Measurements from ENCODE around the gene UCP2. TPM values are rescaled to one million over a fixed set of nuclear protein-coding genes. Genes with fewer than 3 reads are reported as not detected.

The UCP2 gene
- total RNA-seq, 2 experiments from 2014 or later: 400 to 407 TPM

DNA sequence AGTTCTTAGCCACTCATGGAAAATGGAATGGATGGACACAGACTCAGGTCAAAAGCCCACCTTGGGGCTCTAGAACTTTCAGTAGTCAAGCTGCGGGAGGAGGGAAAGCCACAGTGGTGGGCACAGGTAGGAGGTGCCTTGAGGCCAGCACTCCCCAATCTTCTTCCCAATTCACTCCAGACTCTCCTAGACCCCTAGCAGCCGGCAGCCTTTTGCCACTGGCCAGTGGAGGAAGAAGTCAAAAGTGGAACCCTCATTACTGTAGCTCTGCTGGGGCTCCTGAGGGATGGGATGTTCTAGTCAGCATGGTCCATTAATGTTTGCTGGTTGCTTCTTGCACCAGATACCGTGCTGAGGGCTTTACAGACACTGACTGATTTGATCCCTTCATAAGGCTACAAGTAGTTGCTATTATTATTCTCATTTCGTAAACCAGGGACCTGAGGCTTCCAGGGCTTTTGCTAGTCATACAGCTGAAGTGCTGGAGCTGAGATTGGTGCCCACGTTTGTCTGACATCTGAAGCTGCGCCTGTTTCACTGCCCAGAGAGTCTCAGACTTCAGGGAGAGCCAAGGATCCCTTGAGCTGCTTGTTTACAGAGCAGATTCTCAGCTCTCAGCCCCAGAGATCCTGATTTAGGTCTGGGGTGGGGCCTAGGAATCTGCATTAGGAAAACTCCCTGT is 25.2 kb upstream of the UCP2 start:
- POLR2A ChIA-PET: interaction anchor here (0.7 to 2.9 kb wide), 5 partner anchors 12 to 33 kb away, joined by 3 to 17 read pairs (median 3); partner anchors contain the start of gene UCP2

DNA sequence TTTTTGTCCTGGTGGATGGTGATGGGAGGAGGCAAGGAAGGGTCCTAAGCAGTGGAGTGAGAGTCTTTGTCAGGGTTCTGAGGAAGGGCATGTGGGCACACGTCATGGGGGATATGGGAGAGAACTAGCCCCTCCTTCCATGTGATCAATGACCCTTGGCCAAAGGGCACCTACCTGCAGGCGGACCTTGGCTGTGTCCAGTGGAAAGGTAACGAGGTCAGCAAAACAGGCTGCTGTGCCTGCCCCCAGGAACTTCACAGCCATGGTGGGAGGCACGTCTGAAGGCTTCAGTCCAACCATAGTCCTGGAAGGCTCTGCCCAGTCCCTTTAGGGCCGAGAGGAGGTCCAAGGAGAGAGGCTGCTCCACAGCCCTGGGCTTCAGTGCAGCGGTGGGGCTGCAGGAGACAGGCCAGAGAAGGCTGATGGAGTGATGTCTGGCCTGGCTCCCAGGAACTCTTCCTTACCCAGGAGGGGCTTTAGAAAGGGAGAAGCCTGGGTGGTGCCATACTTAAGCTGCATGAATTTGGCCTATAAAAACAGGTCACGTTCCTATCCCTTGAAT is 24.2 kb upstream of the UCP2 start:
- ChIA-PET POLR2A (interaction anchor here (1.0 to 2.9 kb wide), 3 partner anchors 11 to 32 kb away, joined by 3 to 17 read pairs (median 13); partner anchors contain the start of gene UCP2), CTCF (no interaction called here)
- peaks cover 77% of the 10 kb centered on the region for H3K4me1 Mint-ChIP-seq
- H3K9me3 Mint-ChIP-seq: no peaks in the 10 kb centered on the region
- peaks cover 27% of the 10 kb centered on the region for H3K36me3 Mint-ChIP-seq (ENCODE audit: low read depth)
- no peak for DNase-seq
- no peaks in the 10 kb centered on the region for H3K27me3 Mint-ChIP-seq
- H3K27ac Mint-ChIP-seq: peak overlapping the region; percentile 16
- H3K4me3 Mint-ChIP-seq: no peak overlapping the region

More for the DNA sequence above, 25.2 kb upstream of the UCP2 start:
- Mint-ChIP-seq H3K36me3 (ENCODE audit: low read depth) (peaks cover 24% of the 10 kb centered on the region), H3K9me3 (no peaks in the 10 kb centered on the region), H3K4me3 (no peak overlapping the region), H3K4me1 (peaks cover 81% of the 10 kb centered on the region), H3K27me3 (no peaks in the 10 kb centered on the region), H3K27ac (peak overlapping the region; percentile 59)
- CTCF ChIA-PET: interaction anchor here (1.1 kb wide), 1 partner anchor 25 kb away, joined by 3 read pairs; the partner anchor contains the start of gene UCP2
- no peak for DNase-seq

DNA sequence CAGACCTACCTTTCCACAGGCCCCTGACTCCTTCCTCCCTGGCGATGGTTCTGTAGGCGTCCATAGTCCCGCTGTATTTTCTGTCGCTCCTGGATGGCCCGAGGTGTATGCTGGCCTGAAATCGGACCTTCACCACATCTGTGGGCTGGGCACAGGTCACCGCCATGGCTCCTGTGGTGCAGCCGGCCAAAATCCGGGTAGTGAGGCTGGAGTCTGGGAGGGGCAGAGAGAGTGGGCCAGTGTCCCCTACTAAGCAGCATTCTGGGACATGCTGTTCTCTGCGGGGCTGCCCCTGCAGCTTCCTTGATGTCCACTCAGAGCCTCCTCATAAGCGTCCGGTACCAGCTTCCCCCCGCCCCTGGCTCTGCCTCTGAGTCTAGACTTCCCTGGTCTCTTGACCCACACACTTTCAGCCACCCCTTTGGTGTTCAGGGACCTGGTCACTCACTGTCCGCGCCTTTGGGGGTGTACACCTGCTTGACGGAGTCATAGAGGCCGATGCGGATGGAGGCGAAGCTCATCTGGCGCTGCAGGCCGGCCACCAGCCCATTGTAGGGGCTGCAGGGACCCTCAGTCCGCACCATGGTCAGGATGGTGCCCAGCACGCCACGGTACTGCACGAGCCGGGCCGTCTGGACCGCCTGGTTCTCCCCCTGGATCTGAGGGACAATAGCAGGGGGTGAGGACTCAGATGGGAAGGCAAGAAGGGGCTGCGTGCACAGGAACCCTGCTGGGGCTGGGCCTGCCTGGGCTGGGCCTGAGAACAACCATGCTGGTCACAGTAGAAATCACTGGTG is 23.3 kb upstream of the UCP2 start:
- Mint-ChIP-seq H3K27ac (peak overlapping the region; percentile 77), H3K4me3 (no peak overlapping the region), H3K4me1 (peaks cover 72% of the 10 kb centered on the region), H3K9me3 (no peaks in the 10 kb centered on the region), H3K36me3 (ENCODE audit: low read depth) (peaks cover 31% of the 10 kb centered on the region), H3K27me3 (no peaks in the 10 kb centered on the region)
- no peak for DNase-seq
- CTCF ChIA-PET: interaction anchor here (1.0 to 1.8 kb wide), 7 partner anchors 9 to 80 kb away, joined by 3 to 17 read pairs (median 6); partner anchors contain the start of gene UCP2
- POLR2A ChIA-PET: interaction anchor here (0.6 to 5.2 kb wide), 8 partner anchors 11 to 1486 kb away, joined by 3 to 117 read pairs (median 8); partner anchors contain the start of genes C2CD3, PPME1 and UCP2

DNA sequence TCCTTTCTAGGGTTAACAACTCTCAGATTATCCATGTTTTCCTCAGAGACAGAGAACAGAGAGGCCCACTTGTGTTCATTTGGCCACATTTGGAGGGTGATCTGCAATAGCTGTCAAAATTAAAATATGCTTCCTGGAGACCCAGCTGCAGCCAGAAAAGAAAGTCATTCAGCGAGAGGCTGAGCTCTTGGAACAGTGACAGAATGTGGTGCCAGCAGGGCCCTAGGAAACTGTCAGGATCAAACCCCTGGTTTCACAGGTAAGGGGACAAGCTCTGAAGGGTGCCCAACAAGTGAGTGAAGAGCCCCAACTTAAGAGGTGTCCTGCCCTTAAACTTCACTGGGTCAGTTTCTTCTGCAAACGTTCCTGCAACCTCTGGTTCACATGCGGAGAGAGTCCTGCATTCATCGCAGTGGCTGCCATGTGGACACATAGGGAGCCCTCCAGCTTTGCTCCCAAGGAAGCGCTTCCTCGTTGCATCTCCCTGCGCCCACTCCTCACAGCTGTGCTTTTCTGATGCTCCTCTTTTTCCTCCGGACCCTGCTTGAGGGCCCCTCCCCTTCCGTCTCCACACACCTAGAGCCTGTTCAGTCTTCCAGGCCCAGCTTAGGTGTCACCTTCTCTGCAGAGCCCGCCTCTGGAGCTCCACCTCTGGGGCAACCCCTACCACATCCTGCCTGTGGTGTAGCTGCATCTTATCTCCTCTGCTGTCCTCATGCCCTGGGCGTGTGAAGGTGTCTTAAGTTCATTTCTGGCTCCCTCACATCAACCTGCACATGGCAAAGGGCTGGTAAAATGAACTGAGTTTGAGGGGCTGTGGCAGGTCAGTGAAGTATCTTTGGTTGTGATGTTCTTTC is 22.3 kb upstream of the UCP2 start:
- peak; percentile 92 for DNase-seq
- H3K4me3 Mint-ChIP-seq: peak overlapping the region; percentile 50
- H3K4me1 Mint-ChIP-seq: peaks cover 71% of the 10 kb centered on the region

DNA sequence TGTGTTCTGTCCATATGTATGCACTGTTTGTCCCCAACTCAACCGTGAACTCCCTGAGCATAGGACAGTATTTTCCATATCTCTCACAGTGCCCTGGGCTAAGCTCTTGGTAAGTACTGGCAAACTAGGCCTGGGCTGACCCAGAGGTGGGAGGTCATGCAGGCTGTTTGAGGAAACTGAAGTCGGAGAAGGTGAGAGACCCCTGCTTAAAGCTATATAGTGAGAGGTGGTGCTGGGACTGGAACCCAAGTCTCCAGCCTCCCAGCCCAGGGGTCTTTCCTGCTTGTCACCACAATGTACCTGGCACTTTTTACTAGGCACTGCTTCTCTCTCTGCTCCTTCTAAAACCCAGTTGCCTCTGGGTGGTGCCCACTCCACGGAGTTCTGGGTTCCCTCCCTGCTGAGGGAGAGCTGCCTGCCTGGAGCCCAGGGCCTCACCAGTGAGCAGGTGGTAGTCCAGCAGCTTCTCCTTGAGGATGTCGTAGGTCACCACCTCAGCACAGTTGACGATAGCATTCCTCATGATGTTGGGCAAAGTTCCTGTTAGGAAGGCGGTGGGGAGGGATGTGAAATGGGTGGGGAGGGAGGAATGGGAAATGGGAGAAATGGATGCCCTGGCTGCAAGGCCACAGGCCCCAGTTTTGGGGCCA is 21.5 kb upstream of the UCP2 start:
- Mint-ChIP-seq H3K4me3 (no peak overlapping the region), H3K9me3 (no peaks in the 10 kb centered on the region), H3K27ac (peak overlapping the region; percentile 77), H3K4me1 (peaks cover 73% of the 10 kb centered on the region), H3K36me3 (ENCODE audit: low read depth) (peaks cover 33% of the 10 kb centered on the region), H3K27me3 (no peaks in the 10 kb centered on the region)
- CTCF ChIA-PET: interaction anchor here (1.5 to 1.8 kb wide), 3 partner anchors 9 to 31 kb away, joined by 9 to 17 read pairs (median 12); no protein-coding TSS in a partner anchor
- DNase-seq: no peak
- POLR2A ChIA-PET: interaction anchor here (0.7 to 5.2 kb wide), 7 partner anchors 9 to 252 kb away, joined by 3 to 117 read pairs (median 12); partner anchors contain the start of gene UCP2

More for the DNA sequence above, 22.3 kb upstream of the UCP2 start:
- Mint-ChIP-seq H3K9me3 (no peaks in the 10 kb centered on the region), H3K36me3 (ENCODE audit: low read depth) (peaks cover 27% of the 10 kb centered on the region), H3K27ac (peak overlapping the region; percentile 77), H3K27me3 (no peaks in the 10 kb centered on the region)
- ChIA-PET CTCF (interaction anchor here (0.6 to 1.8 kb wide), 10 partner anchors 10 to 1523 kb away, joined by 3 to 17 read pairs (median 4); partner anchors contain the start of gene UCP2), POLR2A (interaction anchor here (0.6 to 5.2 kb wide), 13 partner anchors 10 to 1485 kb away, joined by 3 to 117 read pairs (median 4); partner anchors contain the start of genes C2CD3, PPME1 and UCP2)

DNA sequence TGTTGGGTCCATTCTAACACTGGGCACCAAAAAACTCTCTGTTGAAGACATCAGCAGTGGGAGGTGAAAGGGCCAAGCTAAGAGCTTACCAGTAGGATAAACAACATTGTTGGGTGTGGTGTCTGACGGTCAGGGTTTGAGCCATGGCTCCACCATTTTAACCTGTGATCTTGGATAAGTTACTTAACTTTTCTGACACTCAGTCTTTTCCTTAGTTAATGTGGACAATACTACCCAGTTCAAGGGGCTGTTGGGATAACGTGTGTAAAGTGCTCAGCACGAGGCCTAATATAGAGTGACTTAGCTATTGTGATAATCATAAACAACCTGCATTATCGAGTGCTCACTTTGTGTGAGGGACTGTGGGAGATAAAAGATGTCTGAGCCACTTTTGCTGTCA is 20.2 kb upstream of the UCP2 start:
- Mint-ChIP-seq H3K9me3 (no peaks in the 10 kb centered on the region), H3K4me1 (peaks cover 68% of the 10 kb centered on the region), H3K4me3 (no peak overlapping the region), H3K27me3 (no peaks in the 10 kb centered on the region), H3K27ac (no peak overlapping the region), H3K36me3 (ENCODE audit: low read depth) (peaks cover 33% of the 10 kb centered on the region)
- ChIA-PET CTCF (interaction anchor here (1.2 kb wide), 1 partner anchor 39 kb away, joined by 3 read pairs; no protein-coding TSS in a partner anchor), POLR2A (interaction anchor here (1.1 to 5.2 kb wide), 4 partner anchors 11 to 168 kb away, joined by 3 to 117 read pairs (median 4); partner anchors contain the start of genes C2CD3, PPME1 and UCP2)
- DNase-seq: no peak

DNA sequence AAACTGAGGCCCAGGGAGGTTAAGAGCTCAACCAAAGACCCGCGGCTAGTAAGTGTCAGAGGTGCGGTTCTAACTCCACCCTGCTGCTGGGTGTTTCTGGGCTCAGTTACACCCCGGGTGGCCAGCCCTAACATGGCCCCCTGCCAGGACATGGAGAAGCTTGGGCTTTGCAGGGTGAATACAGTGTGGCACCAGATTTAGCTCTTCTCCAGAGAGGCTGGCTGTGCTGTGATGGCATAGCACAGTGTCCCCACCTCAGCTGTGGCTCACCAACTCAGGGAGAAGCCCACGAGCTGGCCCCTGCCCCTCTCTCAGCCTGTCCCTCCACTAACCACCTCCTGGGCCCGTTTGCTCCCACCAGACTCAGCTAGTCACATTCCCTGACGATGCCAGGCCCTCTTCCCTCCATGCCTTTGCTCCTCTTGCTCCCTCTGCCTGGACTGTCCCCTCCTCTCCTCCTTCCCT is 19.2 kb upstream of the UCP2 start:
- no peak overlapping the region for H3K4me3 Mint-ChIP-seq
- no peaks in the 10 kb centered on the region for H3K27me3 Mint-ChIP-seq
- H3K4me1 Mint-ChIP-seq: peaks cover 74% of the 10 kb centered on the region
- ChIA-PET CTCF (interaction anchor here (1.1 to 1.2 kb wide), 2 partner anchors 17 to 38 kb away, joined by 3 read pairs; no protein-coding TSS in a partner anchor), POLR2A (interaction anchor here (1.1 to 5.2 kb wide), 4 partner anchors 10 to 169 kb away, joined by 3 to 117 read pairs (median 4); partner anchors contain the start of genes C2CD3, PPME1 and UCP2)
- no peak for DNase-seq
- peaks cover 33% of the 10 kb centered on the region for H3K36me3 Mint-ChIP-seq (ENCODE audit: low read depth)
- H3K9me3 Mint-ChIP-seq: no peaks in the 10 kb centered on the region
- H3K27ac Mint-ChIP-seq: no peak overlapping the region

DNA sequence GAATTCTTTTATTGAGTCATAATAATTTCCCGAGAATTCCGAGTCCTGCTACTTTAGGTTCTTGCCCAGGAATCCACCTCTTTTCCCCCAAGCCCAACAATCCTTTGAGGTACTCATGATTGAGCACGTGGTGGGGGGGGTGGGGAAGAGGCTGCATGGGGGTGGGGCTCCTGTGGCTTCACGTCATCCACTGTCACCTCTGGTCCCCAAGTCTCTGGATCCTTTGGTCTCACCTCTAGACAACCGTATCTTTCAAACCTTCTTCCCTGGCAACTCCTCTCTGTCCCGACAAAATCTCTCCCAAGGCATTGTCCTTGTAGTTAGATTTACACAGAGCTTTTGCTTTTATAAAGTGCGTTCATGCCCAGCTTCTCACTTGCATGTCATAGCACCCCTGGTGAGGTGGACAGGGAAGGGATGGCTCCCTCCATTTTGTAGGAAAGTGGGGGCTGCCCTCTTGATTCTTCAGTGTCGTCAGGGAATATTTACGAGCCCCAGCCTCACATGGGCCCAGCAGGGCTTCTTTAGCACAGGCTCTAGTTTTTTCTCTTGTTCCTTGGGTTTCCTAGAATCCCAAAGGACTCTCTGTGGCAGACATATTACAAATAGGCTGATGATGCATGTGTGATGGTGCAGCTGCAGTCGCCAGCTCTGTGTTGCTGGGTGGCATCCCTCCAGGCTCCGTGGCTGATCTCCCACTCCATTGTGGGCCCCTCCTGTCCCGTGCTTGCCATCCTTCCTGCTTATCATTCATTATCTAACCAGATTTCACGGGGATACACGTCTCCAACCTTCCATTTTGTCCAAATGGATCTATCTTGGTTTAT is 17.9 kb upstream of the UCP2 start:
- Mint-ChIP-seq H3K9me3 (no peaks in the 10 kb centered on the region), H3K4me1 (peaks cover 74% of the 10 kb centered on the region), H3K36me3 (ENCODE audit: low read depth) (peaks cover 33% of the 10 kb centered on the region), H3K27ac (no peak overlapping the region), H3K4me3 (no peak overlapping the region), H3K27me3 (no peaks in the 10 kb centered on the region)
- CTCF ChIA-PET: no interaction called here
- DNase-seq: no peak
- POLR2A ChIA-PET: interaction anchor here (1.4 to 10.1 kb wide), 2 partner anchors 19 to 28 kb away, joined by 3 to 185 read pairs; partner anchors contain the start of gene UCP2

DNA sequence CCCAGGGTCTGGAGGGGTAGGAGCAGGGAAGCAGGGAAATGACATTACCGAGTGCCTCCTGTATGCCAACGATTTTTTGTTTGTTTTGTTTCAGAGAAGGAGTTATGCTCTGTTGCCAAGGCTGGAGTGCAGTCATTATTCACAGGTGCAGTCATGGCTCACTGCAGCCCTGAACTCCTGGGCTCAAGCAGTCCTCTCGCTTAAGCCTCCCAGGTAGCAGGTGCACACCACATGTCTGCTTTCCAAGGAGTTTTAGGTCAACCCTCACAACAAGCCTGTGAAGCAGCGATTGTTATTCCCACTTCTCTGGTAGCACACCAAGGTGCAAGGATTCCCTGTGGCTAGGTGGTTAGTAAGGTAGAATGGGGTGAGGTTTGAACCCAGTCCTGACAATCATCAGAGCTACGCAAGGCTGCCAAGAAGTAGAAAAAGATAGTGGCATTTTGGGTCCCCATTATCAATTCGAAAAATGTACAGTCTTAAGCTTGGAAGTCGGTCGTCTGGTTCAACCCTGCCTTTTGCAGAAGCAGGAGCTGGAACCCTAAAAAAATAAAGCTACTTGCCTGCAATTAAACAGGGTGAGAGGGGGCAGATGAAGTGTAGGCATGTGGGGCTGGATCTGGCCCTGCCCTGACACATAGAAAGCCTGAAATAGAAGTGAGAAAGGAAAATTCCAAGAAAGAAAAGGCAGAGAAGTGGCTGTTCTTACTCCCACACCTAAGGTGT is 17.1 kb upstream of the UCP2 start:
- no peaks in the 10 kb centered on the region for H3K9me3 Mint-ChIP-seq
- CTCF ChIA-PET: interaction anchor here (1.3 kb wide), 1 partner anchor 20 kb away, joined by 3 read pairs; no protein-coding TSS in a partner anchor

More for the DNA sequence above, 17.1 kb upstream of the UCP2 start:
- no peak overlapping the region for H3K4me3 Mint-ChIP-seq
- POLR2A ChIA-PET: interaction anchor here (1.4 to 10.1 kb wide), 2 partner anchors 18 to 27 kb away, joined by 3 to 185 read pairs; partner anchors contain the start of gene UCP2
- H3K27ac Mint-ChIP-seq: peak overlapping the region; percentile 6
- H3K36me3 Mint-ChIP-seq (ENCODE audit: low read depth): peaks cover 33% of the 10 kb centered on the region
- DNase-seq: no peak
- H3K27me3 Mint-ChIP-seq: no peaks in the 10 kb centered on the region
- H3K4me1 Mint-ChIP-seq: peaks cover 74% of the 10 kb centered on the region
